ENCODE data around the gene RABGAP1L.

Gene RABGAP1L

GRCh38 chr1:174954671-174955669 lies 795.6 kb downstream of the RABGAP1L start:
- DNase-seq: no peak

- DNase-seq: no peak
These were observed 796.8 kb downstream of the RABGAP1L start for GRCh38 chr1:174956086-174956485.

GRCh38 chr1:174956976-174957375 lies 797.7 kb downstream of the RABGAP1L start:
- DNase-seq: no peak

- no peak for DNase-seq
These were observed 798.5 kb downstream of the RABGAP1L start for GRCh38 chr1:174957829-174958228.

- no peak for DNase-seq
These were observed 799.1 kb downstream of the RABGAP1L start for GRCh38 chr1:174958396-174958795.

- DNase-seq: no peak
These were observed 801.0 kb downstream of the RABGAP1L start for GRCh38 chr1:174960362-174960761.

GRCh38 chr1:174963529-174964125 lies 804.3 kb downstream of the RABGAP1L start:
- DNase-seq: no peak

GRCh38 chr1:174964261-174964971 lies 805.1 kb downstream of the RABGAP1L start:
- DNase-seq: peak; percentile 73 to 91

- peak in 1 of 2 donors; percentile 27 for DNase-seq
These were observed 805.6 kb downstream of the RABGAP1L start for GRCh38 chr1:174964972-174965361.

GRCh38 chr1:174965362-174966007 lies 806.2 kb downstream of the RABGAP1L start:
- peak; percentile 22 to 36 for DNase-seq

- peak in 1 of 2 donors; percentile 53 for DNase-seq
These were observed 806.8 kb downstream of the RABGAP1L start for GRCh38 chr1:174966008-174966572.

- peak in 1 of 2 donors; percentile 32 for DNase-seq
These were observed 808.8 kb downstream of the RABGAP1L start for GRCh38 chr1:174967845-174968705.

- peak; percentile 57 to 81 for DNase-seq
These were observed 809.5 kb downstream of the RABGAP1L start for GRCh38 chr1:174968750-174969244.

- DNase-seq: no peak
These were observed 810.7 kb downstream of the RABGAP1L start for GRCh38 chr1:174969977-174970376.

GRCh38 chr1:174971466-174971865 lies 812.1 kb downstream of the RABGAP1L start:
- no peak for DNase-seq

GRCh38 chr1:174971902-174972301 lies 812.6 kb downstream of the RABGAP1L start:
- DNase-seq: peak; percentile 20 to 33

GRCh38 chr1:174974711-174975119 lies 815.4 kb downstream of the RABGAP1L start:
- no peak for DNase-seq

GRCh38 chr1:174975764-174976163 lies 816.4 kb downstream of the RABGAP1L start:
- no peak for DNase-seq

GRCh38 chr1:174976436-174977108 lies 817.3 kb downstream of the RABGAP1L start:
- no peak for DNase-seq

GRCh38 chr1:174982971-174983689 lies 823.8 kb downstream of the RABGAP1L start:
- peak; percentile 49 to 88 for DNase-seq

Data from inflammatory macrophage treated with lipopolysaccharide for 1 hour (primary cell).